Measurements from ENCODE around the gene TAT. TPM values are rescaled to one million over a fixed set of nuclear protein-coding genes. Genes with fewer than 3 reads are reported as not detected.
A peak's percentile ranks its signal among the peaks of the same experiment; 100 is the strongest.

TAT gene
- polyA plus RNA-seq, 1 donor from 2014 or later: not detected

GRCh38 chr16:71564335-71564967 lies 12.4 kb downstream of the TAT start:
- Histone ChIP-seq H3K36me3 (ENCODE audit: insufficient read depth, low read length) (no peaks in the 10 kb centered on the region), H3K9me3 (ENCODE audit: low read length) (no peaks in the 10 kb centered on the region), H3K27me3 (ENCODE audit: insufficient read depth, low read depth, low read length) (no peaks in the 10 kb centered on the region), H2AFZ (ENCODE audit: low read depth, low read length) (peak overlapping the region; percentile 66), H3F3A (ENCODE audit: insufficient read depth, low read length, poor library complexity, severe bottlenecking) (no peaks in the 10 kb centered on the region), H3K9me2 (ENCODE audit: insufficient read depth, low read length) (no peaks in the 10 kb centered on the region), H3K27ac (ENCODE audit: low read length) (peak overlapping the region; percentile 79), H3K79me2 (replicated peaks; ENCODE audit: insufficient read depth, low read length) (no peaks in the 10 kb centered on the region), H4K20me1 (ENCODE audit: insufficient read depth) (no peaks in the 10 kb centered on the region), H3K9ac (ENCODE audit: low read length) (peak overlapping the region; percentile 69), H3K4me2 (ENCODE audit: low read length) (peak overlapping the region; percentile 92), H3K4me3 (ENCODE audit: low read length) (peak overlapping the region; percentile 72)
- TF ChIP-seq MXI1 (conservative IDR thresholded peaks at IDR 0.05; ENCODE audit: poor library complexity, severe bottlenecking) (peak; percentile 79), POLR2AphosphoS5 (IDR thresholded peaks at IDR 0.05) (no peak), RAD21 (conservative IDR thresholded peaks at IDR 0.05) (no peak), TAF1 (IDR thresholded peaks at IDR 0.05; ENCODE audit: low read depth) (no peak), EP300 (conservative IDR thresholded peaks at IDR 0.05; ENCODE audit: poor library complexity, severe bottlenecking) (no peak), SMC3 (conservative IDR thresholded peaks at IDR 0.05; ENCODE audit: poor library complexity) (no peak), EZH2 (IDR thresholded peaks at IDR 0.05; ENCODE audit: borderline replicate concordance, insufficient read depth, low read length, poor library complexity, severe bottlenecking) (no peak), CTCF (IDR thresholded peaks at IDR 0.05; ENCODE audit: poor library complexity, severe bottlenecking) (no peak)

- Histone ChIP-seq H3K27ac (ENCODE audit: low read length) (no peak overlapping the region), H3K4me3 (ENCODE audit: low read length) (no peak overlapping the region), H3K4me2 (ENCODE audit: low read length) (no peak overlapping the region)
Observed at GRCh38 chr16:71562552-71562951, 14.3 kb downstream of the TAT start.

More at GRCh38 chr16:71562552-71562951, 14.3 kb downstream of the TAT start:
- H2AFZ ChIP-seq (ENCODE audit: low read depth, low read length): no peak overlapping the region
- no peak for TF ChIP-seq CTCF (IDR thresholded peaks at IDR 0.05; ENCODE audit: poor library complexity, severe bottlenecking)
- TF ChIP-seq MXI1 (conservative IDR thresholded peaks at IDR 0.05; ENCODE audit: poor library complexity, severe bottlenecking): no peak
- no peak for TF ChIP-seq POLR2AphosphoS5 (IDR thresholded peaks at IDR 0.05)
- TF ChIP-seq TAF1 (IDR thresholded peaks at IDR 0.05; ENCODE audit: low read depth): no peak
- TF ChIP-seq REST (IDR thresholded peaks at IDR 0.05; ENCODE audit: borderline replicate concordance): no peak
- H3K36me3 ChIP-seq (ENCODE audit: insufficient read depth, low read length): no peaks in the 10 kb centered on the region
- H3K79me2 ChIP-seq (replicated peaks; ENCODE audit: insufficient read depth, low read length): no peaks in the 10 kb centered on the region
- no peaks in the 10 kb centered on the region for H3K9me3 ChIP-seq (ENCODE audit: low read length)
- H3F3A ChIP-seq (ENCODE audit: insufficient read depth, low read length, poor library complexity, severe bottlenecking): no peaks in the 10 kb centered on the region
- no peaks in the 10 kb centered on the region for H3K27me3 ChIP-seq (ENCODE audit: insufficient read depth, low read depth, low read length)
- H4K20me1 ChIP-seq (ENCODE audit: insufficient read depth): no peaks in the 10 kb centered on the region
- no peaks in the 10 kb centered on the region for H3K9me2 ChIP-seq (ENCODE audit: insufficient read depth, low read length)
- no peak overlapping the region for H3K9ac ChIP-seq (ENCODE audit: low read length)

Data from neural cell (in vitro differentiated cells).